ENCODE results near the gene GPR37.

GRCh38 chr7:124761164-124761715 lies 4.4 kb downstream of the GPR37 start:
- no peak for TF ChIP-seq CTCF (conservative IDR thresholded peaks at IDR 0.05 in 1 of 2, IDR thresholded peaks at IDR 0.05 in 1 of 2; ENCODE audit: extremely low read depth in 1 of 2, insufficient read depth in 1 of 2, low read depth in 1 of 2, low read length in 2 of 2)
- no peak for TF ChIP-seq EZH2 (IDR thresholded peaks at IDR 0.05; ENCODE audit: borderline replicate concordance, low read length)

Data from mammary epithelial cell (primary cell).